ENCODE results near the gene ZNF618.

ZNF618 gene

DNA sequence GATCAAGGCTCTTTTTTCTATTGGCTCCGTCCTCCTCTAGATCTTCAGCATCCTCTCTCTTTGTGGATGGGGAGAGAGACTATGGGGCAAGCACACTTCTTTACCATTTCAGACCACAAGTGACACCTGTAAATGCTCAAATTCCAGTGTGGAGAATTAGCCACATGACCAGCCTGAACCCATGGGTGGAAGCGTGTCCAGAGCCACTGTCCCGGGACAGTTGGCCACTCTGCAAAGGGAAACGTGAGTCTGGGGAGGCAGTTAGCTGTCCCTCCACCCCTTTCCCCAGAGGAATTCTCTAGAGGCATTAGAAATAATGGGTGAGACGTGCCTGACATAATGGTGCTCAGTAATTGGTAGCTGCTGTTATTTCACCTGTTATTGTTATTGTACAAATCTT is 161.1 kb downstream of the ZNF618 start:
- Histone ChIP-seq H3K4me1 (ENCODE audit: control insufficient read depth, low read length) (no peaks in the 10 kb centered on the region), H3K9me2 (replicated peaks; ENCODE audit: control insufficient read depth, low read length) (no peaks in the 10 kb centered on the region), H3K4me2 (ENCODE audit: low read length) (no peak overlapping the region), H3K27ac (ENCODE audit: low read depth, low read length) (no peak overlapping the region), H4K20me1 (ENCODE audit: control insufficient read depth, insufficient read depth, low read depth, low read length) (no peaks in the 10 kb centered on the region), H3K36me3 (ENCODE audit: control insufficient read depth, low read length) (no peaks in the 10 kb centered on the region), H3K9me3 (ENCODE audit: control insufficient read depth, insufficient read depth, low read length) (no peaks in the 10 kb centered on the region), H3K4me3 (ENCODE audit: low read length) (no peak overlapping the region), H3K79me2 (ENCODE audit: control insufficient read depth, low read length) (no peaks in the 10 kb centered on the region), H3K27me3 (ENCODE audit: control insufficient read depth, low read length) (no peaks in the 10 kb centered on the region), H3F3A (ENCODE audit: control insufficient read depth, insufficient read depth) (no peaks in the 10 kb centered on the region)
- TF ChIP-seq EZH2phosphoT487 (IDR thresholded peaks at IDR 0.05; ENCODE audit: borderline replicate concordance, low read length) (no peak), CTCF (IDR thresholded peaks at IDR 0.05; ENCODE audit: low read depth, low read length, poor library complexity, severe bottlenecking) (no peak)

DNA sequence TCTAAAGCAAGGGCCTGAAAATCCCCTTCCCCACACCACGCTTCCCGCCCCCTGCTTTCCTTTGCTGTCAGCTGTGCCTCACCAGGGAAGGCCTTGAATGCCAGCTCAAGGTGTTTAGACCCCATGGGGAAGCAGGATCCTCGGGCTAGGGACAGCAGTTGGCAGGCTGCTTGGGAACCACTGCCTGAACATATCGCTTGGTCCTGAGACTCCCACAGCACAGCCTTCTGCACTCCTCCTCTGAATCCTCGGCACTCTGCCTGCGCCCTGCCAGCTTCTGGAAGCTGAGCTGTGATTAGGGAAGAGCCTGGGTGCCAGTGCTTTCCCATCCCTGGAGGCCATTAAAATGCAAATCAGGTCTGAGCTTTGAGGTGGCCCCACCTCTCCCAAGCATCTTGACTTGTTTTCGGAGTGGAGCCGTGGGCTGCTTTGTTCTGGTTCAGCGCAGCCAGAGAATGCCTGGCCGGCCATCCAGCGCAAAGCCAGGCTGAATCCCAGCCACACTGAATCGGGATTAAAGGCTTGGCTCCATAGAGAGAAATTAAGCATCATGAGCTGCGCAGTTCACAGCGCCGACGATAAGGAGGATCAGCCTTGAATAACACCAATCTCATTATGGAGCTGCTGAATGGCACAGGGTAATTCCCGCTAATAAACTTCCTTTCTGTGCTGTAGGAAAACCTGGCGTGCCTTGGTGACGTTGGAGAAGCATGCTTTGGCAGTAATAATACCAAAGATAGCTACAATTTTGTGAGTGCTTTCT is 162.0 kb downstream of the ZNF618 start:
- H3K9me2 ChIP-seq (replicated peaks; ENCODE audit: control insufficient read depth, low read length): no peaks in the 10 kb centered on the region
- no peaks in the 10 kb centered on the region for H3K36me3 ChIP-seq (ENCODE audit: control insufficient read depth, low read length)
- no peak overlapping the region for H3K4me2 ChIP-seq (ENCODE audit: low read length)
- no peak overlapping the region for H3K27ac ChIP-seq (ENCODE audit: low read depth, low read length)
- no peaks in the 10 kb centered on the region for H4K20me1 ChIP-seq (ENCODE audit: control insufficient read depth, insufficient read depth, low read depth, low read length)
- no peaks in the 10 kb centered on the region for H3K27me3 ChIP-seq (ENCODE audit: control insufficient read depth, low read length)
- H3K4me3 ChIP-seq (ENCODE audit: low read length): no peak overlapping the region
- H3K9me3 ChIP-seq (ENCODE audit: control insufficient read depth, insufficient read depth, low read length): no peaks in the 10 kb centered on the region
- H3F3A ChIP-seq (ENCODE audit: control insufficient read depth, insufficient read depth): no peaks in the 10 kb centered on the region
- no peaks in the 10 kb centered on the region for H3K79me2 ChIP-seq (ENCODE audit: control insufficient read depth, low read length)
- TF ChIP-seq EZH2phosphoT487 (IDR thresholded peaks at IDR 0.05; ENCODE audit: borderline replicate concordance, low read length) (no peak), CTCF (IDR thresholded peaks at IDR 0.05; ENCODE audit: low read depth, low read length, poor library complexity, severe bottlenecking) (no peak)
- no peaks in the 10 kb centered on the region for H3K4me1 ChIP-seq (ENCODE audit: control insufficient read depth, low read length)

- H3K9me3 ChIP-seq (ENCODE audit: control insufficient read depth, insufficient read depth, low read length): no peaks in the 10 kb centered on the region
- no peaks in the 10 kb centered on the region for H3K9me2 ChIP-seq (replicated peaks; ENCODE audit: control insufficient read depth, low read length)
- H3K4me3 ChIP-seq (ENCODE audit: low read length): no peak overlapping the region
- no peaks in the 10 kb centered on the region for H4K20me1 ChIP-seq (ENCODE audit: control insufficient read depth, insufficient read depth, low read depth, low read length)
- H3K4me2 ChIP-seq (ENCODE audit: low read length): no peak overlapping the region
- no peaks in the 10 kb centered on the region for H3K36me3 ChIP-seq (ENCODE audit: control insufficient read depth, low read length)
- H3K27me3 ChIP-seq (ENCODE audit: control insufficient read depth, low read length): no peaks in the 10 kb centered on the region
- H3K27ac ChIP-seq (ENCODE audit: low read depth, low read length): no peak overlapping the region
- H3K79me2 ChIP-seq (ENCODE audit: control insufficient read depth, low read length): no peaks in the 10 kb centered on the region
- H3F3A ChIP-seq (ENCODE audit: control insufficient read depth, insufficient read depth): no peaks in the 10 kb centered on the region
- no peaks in the 10 kb centered on the region for H3K4me1 ChIP-seq (ENCODE audit: control insufficient read depth, low read length)
- no peak for TF ChIP-seq CTCF (IDR thresholded peaks at IDR 0.05; ENCODE audit: low read depth, low read length, poor library complexity, severe bottlenecking)
- no peak for TF ChIP-seq EZH2phosphoT487 (IDR thresholded peaks at IDR 0.05; ENCODE audit: borderline replicate concordance, low read length)
Observed at GRCh38 chr9:114038724-114039313, 162.7 kb downstream of the ZNF618 start.
